Testis (tissue), 2 donors: ENCODE measurements around the gene ZXDC.

Experiments used
- CTCF ChIP-seq, 3 experiments: fragments of 450-650 bp in 2 of 3; fragments of 200-600 bp in 1 of 3; sonication (generic) in 1 of 3; IDR thresholded peaks; one replicate each; pipeline ENCODE4 v1.5.1; 2016 to 2019; ENCODE audit warnings: antibody characterized with exemption in 3 of 3, mild to moderate bottlenecking in 2 of 3, moderate library complexity in 1 of 3
- POLR2A ChIP-seq: fragments of 450-650 bp; IDR thresholded peaks from one replicate; pipeline ENCODE4 v1.6.1; 2017; ENCODE audit warnings: antibody characterized with exemption, mild to moderate bottlenecking, moderate library complexity

DNA sequence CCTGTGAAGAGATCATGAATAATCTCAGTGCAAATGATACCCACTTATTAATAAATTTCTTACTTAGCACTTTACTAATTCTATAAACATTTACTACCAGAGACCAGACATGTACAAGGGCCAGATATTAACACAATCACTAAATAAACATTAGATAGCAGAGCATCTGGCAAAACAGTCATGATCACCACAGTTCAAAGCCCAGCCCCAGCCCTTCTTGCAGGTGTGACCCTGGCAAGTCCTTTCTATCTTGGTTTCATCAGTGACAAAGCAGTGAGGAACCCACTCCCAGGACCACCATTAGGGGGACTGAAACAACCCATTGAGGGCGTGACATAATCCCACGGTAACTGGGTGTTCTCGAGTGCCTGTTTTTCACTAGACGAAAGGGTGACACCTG is 11.6 kb downstream of the ZXDC start:
- no peak for TF ChIP-seq CTCF (IDR thresholded peaks at IDR 0.05)
- TF ChIP-seq POLR2A: no peak
